GM12878 (cell line): ENCODE data around the gene C11orf58.

Source experiments
- EZH2 ChIP-seq: IDR thresholded peaks from 2 replicates; pipeline ENCODE4 v1.6.1; 2012; ENCODE audit warnings: low read depth, mild to moderate bottlenecking, control low read depth, inconsistent platforms, low read length, borderline replicate concordance; ENCODE audit not compliant: control insufficient read depth
- GATAD2B ChIP-seq: fragments of 450-650 bp; conservative IDR thresholded peaks from 2 replicates; pipeline ENCODE4 v1.6.1; 2017; ENCODE audit warnings: low read depth, mild to moderate bottlenecking, moderate library complexity
- KDM1A ChIP-seq: fragments of 200-600 bp; sonication (generic); IDR thresholded peaks from 2 replicates; pipeline ENCODE4 v1.6.1; 2016; ENCODE audit warnings: borderline replicate concordance
- LARP7 ChIP-seq: fragments of 450-650 bp; IDR thresholded peaks from 2 replicates; pipeline ENCODE4 v1.6.1; 2017; ENCODE audit warnings: mild to moderate bottlenecking
- PAX8 ChIP-seq: fragments of 450-650 bp; IDR thresholded peaks from 2 replicates; pipeline ENCODE4 v1.6.1; 2017; ENCODE audit warnings: mild to moderate bottlenecking, moderate library complexity
- SIN3A ChIP-seq: IDR thresholded peaks from 2 replicates; pipeline ENCODE4 v1.6.1; 2012; ENCODE audit warnings: low read depth, low read length, improper control_type of control experiment
- TF ChIP-seq, protein P1 (sequence below), 3 experiments: IDR thresholded peaks in 2 of 3; conservative IDR thresholded peaks in 1 of 3; 2 replicates each; pipeline ENCODE4 v1.5.1; 2011; ENCODE audit warnings: low read depth in 3 of 3, low read length in 3 of 3, mild to moderate bottlenecking in 3 of 3, control low read depth in 2 of 3, moderate library complexity in 2 of 3, inconsistent platforms in 1 of 3, mixed read lengths in 1 of 3; ENCODE audit not compliant: control insufficient read depth in 2 of 3, insufficient read depth in 1 of 3; ENCODE audit errors: extremely low read depth in 1 of 3
- TF ChIP-seq, protein P2 (sequence below): IDR thresholded peaks from 2 replicates; pipeline ENCODE4 v1.6.1; 2012; ENCODE audit warnings: mild to moderate bottlenecking, low read depth, low read length
- TF ChIP-seq, protein P3 (sequence below): IDR thresholded peaks from 2 replicates; pipeline ENCODE4 v1.6.1; 2012; ENCODE audit warnings: low read depth, low read length, improper control_type of control experiment
- TF ChIP-seq, protein P4 (sequence below): IDR thresholded peaks from 2 replicates; pipeline ENCODE4 v1.6.1; 2011; ENCODE audit warnings: borderline replicate concordance, low read depth, mild to moderate bottlenecking, moderate library complexity, mixed read lengths, low read length; ENCODE audit not compliant: insufficient read depth; ENCODE audit errors: extremely low read length

DNA sequence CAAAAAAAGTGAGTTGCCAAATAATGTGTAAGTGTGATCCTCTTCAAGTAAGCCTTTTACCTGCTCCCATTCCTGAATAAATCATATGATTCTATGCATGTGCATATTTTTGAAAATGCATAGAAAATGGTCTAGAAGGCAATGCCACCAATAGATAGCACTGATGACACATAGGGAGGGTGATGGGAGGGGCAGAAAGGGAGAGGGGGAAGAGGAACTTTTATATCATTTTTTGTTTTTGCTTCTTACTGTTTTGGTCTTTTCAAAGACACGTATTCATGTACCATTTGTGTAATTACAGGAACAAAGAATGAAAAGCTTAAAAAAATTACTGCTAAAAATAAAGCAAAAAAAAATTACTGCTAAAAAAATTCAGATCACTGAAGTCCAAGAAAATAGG lies 60.8 kb downstream of the C11orf58 start:
- TF ChIP-seq EZH2 (no peak), GATAD2B (no peak), LARP7 (no peak), PAX8 (no peak), SIN3A (no peak), KDM1A (no peak)
- TF ChIP-seq, protein P1, sequence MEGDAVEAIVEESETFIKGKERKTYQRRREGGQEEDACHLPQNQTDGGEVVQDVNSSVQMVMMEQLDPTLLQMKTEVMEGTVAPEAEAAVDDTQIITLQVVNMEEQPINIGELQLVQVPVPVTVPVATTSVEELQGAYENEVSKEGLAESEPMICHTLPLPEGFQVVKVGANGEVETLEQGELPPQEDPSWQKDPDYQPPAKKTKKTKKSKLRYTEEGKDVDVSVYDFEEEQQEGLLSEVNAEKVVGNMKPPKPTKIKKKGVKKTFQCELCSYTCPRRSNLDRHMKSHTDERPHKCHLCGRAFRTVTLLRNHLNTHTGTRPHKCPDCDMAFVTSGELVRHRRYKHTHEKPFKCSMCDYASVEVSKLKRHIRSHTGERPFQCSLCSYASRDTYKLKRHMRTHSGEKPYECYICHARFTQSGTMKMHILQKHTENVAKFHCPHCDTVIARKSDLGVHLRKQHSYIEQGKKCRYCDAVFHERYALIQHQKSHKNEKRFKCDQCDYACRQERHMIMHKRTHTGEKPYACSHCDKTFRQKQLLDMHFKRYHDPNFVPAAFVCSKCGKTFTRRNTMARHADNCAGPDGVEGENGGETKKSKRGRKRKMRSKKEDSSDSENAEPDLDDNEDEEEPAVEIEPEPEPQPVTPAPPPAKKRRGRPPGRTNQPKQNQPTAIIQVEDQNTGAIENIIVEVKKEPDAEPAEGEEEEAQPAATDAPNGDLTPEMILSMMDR (IDR thresholded peaks at IDR 0.05 in 2 of 3, conservative IDR thresholded peaks at IDR 0.05 in 1 of 3; ENCODE audit: control insufficient read depth in 2 of 3, extremely low read depth in 1 of 3, insufficient read depth in 1 of 3, low read depth in 3 of 3, low read length in 3 of 3), result no peak
- TF ChIP-seq, protein P2, sequence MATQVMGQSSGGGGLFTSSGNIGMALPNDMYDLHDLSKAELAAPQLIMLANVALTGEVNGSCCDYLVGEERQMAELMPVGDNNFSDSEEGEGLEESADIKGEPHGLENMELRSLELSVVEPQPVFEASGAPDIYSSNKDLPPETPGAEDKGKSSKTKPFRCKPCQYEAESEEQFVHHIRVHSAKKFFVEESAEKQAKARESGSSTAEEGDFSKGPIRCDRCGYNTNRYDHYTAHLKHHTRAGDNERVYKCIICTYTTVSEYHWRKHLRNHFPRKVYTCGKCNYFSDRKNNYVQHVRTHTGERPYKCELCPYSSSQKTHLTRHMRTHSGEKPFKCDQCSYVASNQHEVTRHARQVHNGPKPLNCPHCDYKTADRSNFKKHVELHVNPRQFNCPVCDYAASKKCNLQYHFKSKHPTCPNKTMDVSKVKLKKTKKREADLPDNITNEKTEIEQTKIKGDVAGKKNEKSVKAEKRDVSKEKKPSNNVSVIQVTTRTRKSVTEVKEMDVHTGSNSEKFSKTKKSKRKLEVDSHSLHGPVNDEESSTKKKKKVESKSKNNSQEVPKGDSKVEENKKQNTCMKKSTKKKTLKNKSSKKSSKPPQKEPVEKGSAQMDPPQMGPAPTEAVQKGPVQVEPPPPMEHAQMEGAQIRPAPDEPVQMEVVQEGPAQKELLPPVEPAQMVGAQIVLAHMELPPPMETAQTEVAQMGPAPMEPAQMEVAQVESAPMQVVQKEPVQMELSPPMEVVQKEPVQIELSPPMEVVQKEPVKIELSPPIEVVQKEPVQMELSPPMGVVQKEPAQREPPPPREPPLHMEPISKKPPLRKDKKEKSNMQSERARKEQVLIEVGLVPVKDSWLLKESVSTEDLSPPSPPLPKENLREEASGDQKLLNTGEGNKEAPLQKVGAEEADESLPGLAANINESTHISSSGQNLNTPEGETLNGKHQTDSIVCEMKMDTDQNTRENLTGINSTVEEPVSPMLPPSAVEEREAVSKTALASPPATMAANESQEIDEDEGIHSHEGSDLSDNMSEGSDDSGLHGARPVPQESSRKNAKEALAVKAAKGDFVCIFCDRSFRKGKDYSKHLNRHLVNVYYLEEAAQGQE, result no peak
- TF ChIP-seq, protein P3, sequence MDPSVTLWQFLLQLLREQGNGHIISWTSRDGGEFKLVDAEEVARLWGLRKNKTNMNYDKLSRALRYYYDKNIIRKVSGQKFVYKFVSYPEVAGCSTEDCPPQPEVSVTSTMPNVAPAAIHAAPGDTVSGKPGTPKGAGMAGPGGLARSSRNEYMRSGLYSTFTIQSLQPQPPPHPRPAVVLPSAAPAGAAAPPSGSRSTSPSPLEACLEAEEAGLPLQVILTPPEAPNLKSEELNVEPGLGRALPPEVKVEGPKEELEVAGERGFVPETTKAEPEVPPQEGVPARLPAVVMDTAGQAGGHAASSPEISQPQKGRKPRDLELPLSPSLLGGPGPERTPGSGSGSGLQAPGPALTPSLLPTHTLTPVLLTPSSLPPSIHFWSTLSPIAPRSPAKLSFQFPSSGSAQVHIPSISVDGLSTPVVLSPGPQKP, result no peak
- TF ChIP-seq, protein P4, sequence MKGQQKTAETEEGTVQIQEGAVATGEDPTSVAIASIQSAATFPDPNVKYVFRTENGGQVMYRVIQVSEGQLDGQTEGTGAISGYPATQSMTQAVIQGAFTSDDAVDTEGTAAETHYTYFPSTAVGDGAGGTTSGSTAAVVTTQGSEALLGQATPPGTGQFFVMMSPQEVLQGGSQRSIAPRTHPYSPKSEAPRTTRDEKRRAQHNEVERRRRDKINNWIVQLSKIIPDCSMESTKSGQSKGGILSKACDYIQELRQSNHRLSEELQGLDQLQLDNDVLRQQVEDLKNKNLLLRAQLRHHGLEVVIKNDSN, result no peak
